ENCODE results near the gene RAB1B.

RAB1B gene

DNA sequence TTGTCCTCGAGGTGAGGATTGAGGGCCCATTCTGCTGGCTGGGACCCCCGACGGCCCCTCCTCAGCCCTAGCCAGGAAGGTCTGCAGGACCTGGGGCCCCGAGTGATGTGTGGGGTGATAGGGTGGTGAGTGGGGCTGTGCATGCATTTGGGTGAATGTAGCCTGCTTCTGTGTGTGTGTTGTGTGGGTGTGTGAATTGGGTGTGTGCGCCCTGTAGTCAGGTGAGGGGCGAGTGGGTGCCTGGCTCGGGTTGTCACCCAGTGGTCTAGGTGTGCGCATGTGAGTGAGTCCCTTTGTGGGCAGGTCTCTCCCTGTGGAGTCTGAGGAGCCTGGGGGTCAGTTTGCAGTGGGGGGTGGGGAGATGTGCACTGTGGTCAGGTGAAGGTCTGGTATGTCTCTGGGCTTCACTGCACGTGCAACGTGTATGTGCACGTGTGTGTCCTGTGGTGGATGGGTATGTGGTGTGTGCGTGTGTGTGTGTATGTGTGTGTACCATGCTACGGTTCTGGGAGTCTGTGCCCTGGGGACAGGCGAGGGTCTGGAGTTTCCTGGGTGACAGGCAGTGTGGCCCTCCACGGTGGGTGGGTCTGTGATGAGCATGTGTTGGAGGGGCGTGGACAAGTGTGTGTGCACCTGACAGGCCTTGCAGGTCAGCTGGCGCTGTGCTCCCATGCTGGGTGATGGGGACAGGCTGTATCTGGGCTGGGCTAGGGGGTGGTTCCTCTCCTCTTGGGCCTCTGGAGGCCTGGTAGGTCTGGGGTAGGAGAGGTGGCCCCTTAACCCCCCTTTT is 24.3 kb downstream of the RAB1B start:
- Histone ChIP-seq H3K4me1 (ENCODE audit: control insufficient read depth, low read length) (peaks cover 16% of the 10 kb centered on the region), H3F3A (ENCODE audit: control insufficient read depth, insufficient read depth) (no peaks in the 10 kb centered on the region), H3K27me3 (ENCODE audit: control insufficient read depth, low read length) (peaks cover 16% of the 10 kb centered on the region), H3K9me3 (ENCODE audit: control insufficient read depth, insufficient read depth, low read length) (no peaks in the 10 kb centered on the region), H3K4me3 (ENCODE audit: low read length) (no peak overlapping the region), H3K79me2 (ENCODE audit: control insufficient read depth, low read length) (peaks cover 11% of the 10 kb centered on the region), H3K4me2 (ENCODE audit: low read length) (no peak overlapping the region), H3K9me2 (replicated peaks; ENCODE audit: control insufficient read depth, low read length) (no peaks in the 10 kb centered on the region), H4K20me1 (ENCODE audit: control insufficient read depth, insufficient read depth, low read depth, low read length) (no peaks in the 10 kb centered on the region), H3K36me3 (ENCODE audit: control insufficient read depth, low read length) (peaks cover 4% of the 10 kb centered on the region; the same call in 1 of the 2 replicates), H3K27ac (ENCODE audit: low read depth, low read length) (no peak overlapping the region)
- TF ChIP-seq CTCF (IDR thresholded peaks at IDR 0.05; ENCODE audit: low read depth, low read length, poor library complexity, severe bottlenecking) = no peak
- no peak for TF ChIP-seq EZH2phosphoT487 (IDR thresholded peaks at IDR 0.05; ENCODE audit: borderline replicate concordance, low read length)

DNA sequence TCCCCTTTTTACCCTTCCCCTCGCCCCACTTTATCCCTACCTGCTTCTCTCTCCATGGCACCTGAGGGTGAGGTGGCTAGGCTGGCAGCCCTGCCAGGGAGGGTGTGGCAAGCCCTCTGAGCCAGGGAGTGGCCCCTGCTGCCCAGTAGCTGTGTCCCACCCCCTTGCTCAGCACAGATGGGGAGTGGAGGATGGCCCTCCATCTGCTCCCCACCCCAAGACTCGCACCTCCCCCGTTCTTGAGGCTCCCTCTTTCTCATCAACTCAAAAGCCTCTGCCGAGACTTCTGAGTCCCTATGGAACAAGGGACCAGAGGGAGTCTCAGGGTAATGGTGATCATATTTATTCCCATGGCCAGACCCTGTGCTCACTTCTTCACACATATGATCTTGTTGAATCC is 24.9 kb downstream of the RAB1B start:
- Histone ChIP-seq H3K9me2 (replicated peaks; ENCODE audit: control insufficient read depth, low read length) (no peaks in the 10 kb centered on the region), H3F3A (ENCODE audit: control insufficient read depth, insufficient read depth) (no peaks in the 10 kb centered on the region), H3K4me3 (ENCODE audit: low read length) (no peak overlapping the region), H4K20me1 (ENCODE audit: control insufficient read depth, insufficient read depth, low read depth, low read length) (no peaks in the 10 kb centered on the region), H3K79me2 (ENCODE audit: control insufficient read depth, low read length) (peaks cover 5% of the 10 kb centered on the region), H3K4me2 (ENCODE audit: low read length) (no peak overlapping the region), H3K36me3 (ENCODE audit: control insufficient read depth, low read length) (peaks cover 4% of the 10 kb centered on the region; the same call in 1 of the 2 replicates), H3K4me1 (ENCODE audit: control insufficient read depth, low read length) (peaks cover 9% of the 10 kb centered on the region), H3K27ac (ENCODE audit: low read depth, low read length) (no peak overlapping the region), H3K27me3 (ENCODE audit: control insufficient read depth, low read length) (peaks cover 16% of the 10 kb centered on the region), H3K9me3 (ENCODE audit: control insufficient read depth, insufficient read depth, low read length) (no peaks in the 10 kb centered on the region)
- TF ChIP-seq EZH2phosphoT487 (IDR thresholded peaks at IDR 0.05; ENCODE audit: borderline replicate concordance, low read length) = no peak
- TF ChIP-seq CTCF (IDR thresholded peaks at IDR 0.05; ENCODE audit: low read depth, low read length, poor library complexity, severe bottlenecking) = no peak

DNA sequence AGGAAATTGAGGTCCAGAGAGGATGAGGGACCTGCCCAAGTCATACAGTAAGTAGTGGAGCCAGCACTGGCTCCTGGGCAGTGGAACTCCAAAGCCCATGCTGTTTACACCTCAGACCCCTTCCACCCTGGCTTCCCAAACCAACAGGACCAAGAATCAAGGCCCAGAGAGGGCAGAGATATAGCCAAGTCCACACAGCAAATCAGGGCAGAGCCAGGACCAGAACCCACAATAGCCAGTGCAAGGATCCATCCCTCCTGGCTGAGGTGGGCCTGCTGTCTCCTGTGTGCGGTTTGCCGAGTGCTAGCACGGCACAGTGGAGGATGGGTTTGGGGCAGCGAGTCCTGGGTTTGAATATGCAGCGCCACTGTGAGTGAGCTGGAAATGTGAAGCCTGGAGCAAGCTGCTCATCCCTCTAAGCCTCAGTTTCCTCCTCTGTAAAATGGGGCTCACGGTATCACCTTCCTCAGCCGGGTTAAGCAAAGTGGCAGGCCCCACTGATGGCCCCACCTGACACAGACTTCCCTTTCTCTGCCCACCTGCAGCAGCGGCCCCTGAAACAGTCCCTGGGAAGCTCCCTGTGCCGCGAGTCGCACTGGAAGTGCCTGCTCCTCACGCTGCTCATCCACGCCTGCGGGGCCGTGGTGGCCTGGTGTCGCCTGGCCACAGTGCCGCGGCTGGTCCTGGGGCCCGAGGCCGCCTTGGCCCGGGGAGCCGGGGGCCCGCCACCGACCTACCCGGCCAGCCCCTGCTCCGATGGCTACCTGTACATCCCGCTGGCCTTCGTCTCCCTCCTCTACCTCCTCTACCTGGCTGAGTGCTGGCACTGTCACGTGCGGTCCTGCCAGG is 25.6 kb downstream of the RAB1B start:
- TF ChIP-seq CTCF (IDR thresholded peaks at IDR 0.05; ENCODE audit: low read depth, low read length, poor library complexity, severe bottlenecking) (no peak), EZH2phosphoT487 (IDR thresholded peaks at IDR 0.05; ENCODE audit: borderline replicate concordance, low read length) (no peak)
- H3K4me1 ChIP-seq (ENCODE audit: control insufficient read depth, low read length) = peaks cover 9% of the 10 kb centered on the region
- H3F3A ChIP-seq (ENCODE audit: control insufficient read depth, insufficient read depth) = no peaks in the 10 kb centered on the region
- H3K4me2 ChIP-seq (ENCODE audit: low read length) = no peak overlapping the region
- no peak overlapping the region for H3K27ac ChIP-seq (ENCODE audit: low read depth, low read length)
- no peaks in the 10 kb centered on the region for H3K79me2 ChIP-seq (ENCODE audit: control insufficient read depth, low read length)
- no peaks in the 10 kb centered on the region for H3K9me3 ChIP-seq (ENCODE audit: control insufficient read depth, insufficient read depth, low read length)
- no peak overlapping the region for H3K4me3 ChIP-seq (ENCODE audit: low read length)
- H3K9me2 ChIP-seq (replicated peaks; ENCODE audit: control insufficient read depth, low read length) = no peaks in the 10 kb centered on the region
- no peaks in the 10 kb centered on the region for H4K20me1 ChIP-seq (ENCODE audit: control insufficient read depth, insufficient read depth, low read depth, low read length)
- H3K36me3 ChIP-seq (ENCODE audit: control insufficient read depth, low read length) = no peaks in the 10 kb centered on the region
- peaks cover 16% of the 10 kb centered on the region for H3K27me3 ChIP-seq (ENCODE audit: control insufficient read depth, low read length)

Data from DOHH2 (cell line).